Tibial artery (tissue), 4 donors: Measurements from ENCODE around the gene SEC14L5.

Source experiments
- DNase-seq, 2 donors: peaks; one replicate each; pipeline ENCODE4 v3.0.0-alpha.2; 2019
- H3K27ac ChIP-seq, 2 donors: fragments of 200-600 bp; sonication (generic) in 1 of 2; 1 replicate in 1 of 2; 2 replicates in 1 of 2; pipeline ENCODE4 v1.5.1; 2018 to 2019; ENCODE audit warnings: mild to moderate bottlenecking in 1 of 2
- H3K27me3 ChIP-seq, 2 donors: fragments of 200-600 bp; sonication (generic) in 1 of 2; one replicate each; pipeline versions ENCODE4 v1.5.1 to v1.6.0; 2016 to 2019
- H3K36me3 ChIP-seq, 3 donors: fragments of 200-600 bp; sonication (generic) in 2 of 3; one replicate each; pipeline ENCODE4 v1.5.1; 2016 to 2019; ENCODE audit warnings: mild to moderate bottlenecking in 2 of 3
- H3K4me1 ChIP-seq, 4 donors: fragments of 200-600 bp; sonication (generic) in 2 of 4; 1 replicate in 3 of 4; 2 replicates in 1 of 4; pipeline ENCODE4 v1.5.1; 2016 to 2019
- H3K4me3 ChIP-seq, 2 donors: fragments of 200-600 bp; sonication (generic) in 1 of 2; 1 replicate in 1 of 2; 2 replicates in 1 of 2; pipeline ENCODE4 v1.5.1; 2018 to 2019; ENCODE audit warnings: mild to moderate bottlenecking in 2 of 2
- H3K9me3 ChIP-seq, 3 donors: fragments of 200-600 bp; sonication (generic) in 1 of 3; one replicate each; pipeline ENCODE4 v1.5.1; 2016 to 2019
- intact Hi-C: fragments of 100-400 bp; cut with DNase I; formaldehyde crosslinking; loops from one replicate; pipeline ENCODE4 v1.15.0; 2023; ENCODE audit warnings: low total_unique reads
- TF ChIP-seq, protein P1 (sequence below), 2 experiments: fragments of 200-600 bp in 1 of 2; fragments of 450-650 bp in 1 of 2; IDR thresholded peaks; one replicate each; pipeline ENCODE4 v1.5.1; 2017 to 2019; ENCODE audit warnings: antibody characterized with exemption in 2 of 2, mild to moderate bottlenecking in 1 of 2, moderate library complexity in 1 of 2

SEC14L5 gene

GRCh38 chr16:5019775-5020174 is 61.6 kb downstream of the SEC14L5 start:
- H3K27ac ChIP-seq = no peak overlapping the region
- no peak for DNase-seq
- H3K4me1 ChIP-seq = no peaks in the 10 kb centered on the region
- H3K9me3 ChIP-seq = no peaks in the 10 kb centered on the region
- H3K36me3 ChIP-seq = peaks cover 0 to 6% (median 0%) of the 10 kb centered on the region in 3 donors
- no peak overlapping the region for H3K4me3 ChIP-seq
- peaks cover 0 to 9% of the 10 kb centered on the region in 2 donors for H3K27me3 ChIP-seq
- TF ChIP-seq, protein P1, sequence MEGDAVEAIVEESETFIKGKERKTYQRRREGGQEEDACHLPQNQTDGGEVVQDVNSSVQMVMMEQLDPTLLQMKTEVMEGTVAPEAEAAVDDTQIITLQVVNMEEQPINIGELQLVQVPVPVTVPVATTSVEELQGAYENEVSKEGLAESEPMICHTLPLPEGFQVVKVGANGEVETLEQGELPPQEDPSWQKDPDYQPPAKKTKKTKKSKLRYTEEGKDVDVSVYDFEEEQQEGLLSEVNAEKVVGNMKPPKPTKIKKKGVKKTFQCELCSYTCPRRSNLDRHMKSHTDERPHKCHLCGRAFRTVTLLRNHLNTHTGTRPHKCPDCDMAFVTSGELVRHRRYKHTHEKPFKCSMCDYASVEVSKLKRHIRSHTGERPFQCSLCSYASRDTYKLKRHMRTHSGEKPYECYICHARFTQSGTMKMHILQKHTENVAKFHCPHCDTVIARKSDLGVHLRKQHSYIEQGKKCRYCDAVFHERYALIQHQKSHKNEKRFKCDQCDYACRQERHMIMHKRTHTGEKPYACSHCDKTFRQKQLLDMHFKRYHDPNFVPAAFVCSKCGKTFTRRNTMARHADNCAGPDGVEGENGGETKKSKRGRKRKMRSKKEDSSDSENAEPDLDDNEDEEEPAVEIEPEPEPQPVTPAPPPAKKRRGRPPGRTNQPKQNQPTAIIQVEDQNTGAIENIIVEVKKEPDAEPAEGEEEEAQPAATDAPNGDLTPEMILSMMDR (IDR thresholded peaks at IDR 0.05) = no peak
- intact Hi-C loops = no loop called here

DNA sequence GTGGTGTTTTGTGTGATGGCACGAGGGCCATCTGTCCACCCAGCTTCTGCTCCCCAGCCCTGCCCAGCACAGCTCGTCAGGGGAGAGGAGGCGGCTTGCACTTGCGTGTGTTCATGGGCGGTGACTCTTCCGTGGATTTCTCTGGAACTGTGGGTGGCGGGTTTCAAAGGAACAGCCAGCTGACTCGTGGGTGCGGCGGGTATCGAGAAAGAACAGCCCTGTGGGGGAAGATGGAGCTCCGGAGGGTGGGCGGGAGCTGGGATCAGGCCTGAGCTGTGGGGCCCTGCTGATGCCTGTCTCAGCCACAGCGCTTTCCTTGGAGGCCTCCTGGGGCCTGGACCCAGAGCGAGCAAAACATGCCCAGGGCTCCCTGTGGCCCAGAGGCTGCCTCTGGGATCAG is 62.4 kb downstream of the SEC14L5 start:
- peaks cover 0 to 14% (median 0%) of the 10 kb centered on the region in 3 donors for H3K36me3 ChIP-seq
- H3K27me3 ChIP-seq = peaks cover 0 to 9% of the 10 kb centered on the region in 2 donors
- no peak overlapping the region for H3K4me3 ChIP-seq
- TF ChIP-seq, protein P1 (IDR thresholded peaks at IDR 0.05) = no peak
- DNase-seq = no peak
- no peaks in the 10 kb centered on the region for H3K4me1 ChIP-seq
- intact Hi-C loops = no loop called here
- no peaks in the 10 kb centered on the region for H3K9me3 ChIP-seq
- no peak overlapping the region for H3K27ac ChIP-seq

DNA sequence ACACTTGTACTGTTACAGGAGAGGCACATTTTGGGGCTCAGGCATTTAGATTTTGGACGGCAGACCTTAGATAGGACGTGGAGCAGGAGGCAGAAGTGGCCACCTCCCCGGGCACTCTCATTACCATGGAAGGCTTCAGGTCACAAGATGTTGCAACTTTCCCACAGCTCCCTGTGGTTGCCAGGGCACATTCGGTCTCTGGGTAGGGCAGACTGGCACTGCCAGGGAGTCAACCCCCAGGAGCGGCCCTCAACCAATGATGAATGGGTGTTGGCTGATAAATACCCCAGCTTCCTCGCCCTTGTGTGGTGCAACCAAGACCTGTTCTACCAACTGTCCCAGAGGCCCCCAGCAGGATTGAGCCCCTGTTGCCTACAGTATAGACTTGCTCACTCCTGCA is 64.4 kb downstream of the SEC14L5 start:
- intact Hi-C loops = no loop called here
- DNase-seq = no peak
- peaks cover 0 to 9% of the 10 kb centered on the region in 2 donors for H3K27me3 ChIP-seq
- H3K36me3 ChIP-seq = peaks cover 0 to 25% (median 0%) of the 10 kb centered on the region in 3 donors
- H3K27ac ChIP-seq = no peak overlapping the region
- no peaks in the 10 kb centered on the region for H3K9me3 ChIP-seq
- no peaks in the 10 kb centered on the region for H3K4me1 ChIP-seq
- TF ChIP-seq, protein P1 (IDR thresholded peaks at IDR 0.05) = no peak
- H3K4me3 ChIP-seq = no peak overlapping the region

DNA sequence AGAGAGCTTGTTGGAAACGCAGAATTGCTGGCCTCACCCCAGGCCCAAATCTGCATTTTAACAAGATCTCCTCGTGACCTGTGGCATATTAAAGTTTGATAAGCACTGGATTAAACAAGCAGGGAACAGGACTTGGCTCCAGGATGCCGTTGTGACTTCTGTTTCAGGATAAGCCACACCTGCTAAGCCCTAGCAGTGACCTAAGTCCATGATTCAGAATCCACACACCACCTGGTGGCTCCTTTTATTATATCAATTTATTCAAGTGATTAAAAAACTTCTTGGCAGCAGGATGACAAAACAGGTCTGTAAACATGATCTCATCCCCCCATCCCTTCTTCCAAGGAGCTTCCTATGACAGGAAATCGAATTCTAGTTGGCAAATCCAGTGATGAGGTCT is 66.5 kb downstream of the SEC14L5 start:
- Histone ChIP-seq H3K27ac (no peak overlapping the region), H3K9me3 (no peaks in the 10 kb centered on the region), H3K27me3 (peaks cover 0 to 9% of the 10 kb centered on the region in 2 donors), H3K4me1 (no peaks in the 10 kb centered on the region), H3K4me3 (no peak overlapping the region), H3K36me3 (peaks cover 0 to 43% (median 0%) of the 10 kb centered on the region in 3 donors)
- TF ChIP-seq, protein P1 (IDR thresholded peaks at IDR 0.05) = no peak
- intact Hi-C loops = no loop called here
- no peak for DNase-seq

- DNase-seq = no peak
- Histone ChIP-seq H3K9me3 (no peaks in the 10 kb centered on the region), H3K4me1 (no peaks in the 10 kb centered on the region), H3K36me3 (peaks cover 0 to 49% (median 0%) of the 10 kb centered on the region in 3 donors), H3K27me3 (peaks cover 0 to 9% of the 10 kb centered on the region in 2 donors), H3K4me3 (no peak overlapping the region), H3K27ac (no peak overlapping the region)
- TF ChIP-seq, protein P1 (IDR thresholded peaks at IDR 0.05) = no peak
- intact Hi-C loops = no loop called here
Measured at GRCh38 chr16:5025171-5025632, 67.1 kb downstream of the SEC14L5 start.

GRCh38 chr16:5026664-5027063 is 68.5 kb downstream of the SEC14L5 start:
- Histone ChIP-seq H3K4me3 (no peak overlapping the region), H3K27me3 (peaks cover 0 to 7% of the 10 kb centered on the region in 2 donors), H3K4me1 (no peaks in the 10 kb centered on the region), H3K27ac (no peak overlapping the region), H3K36me3 (peaks cover 0 to 62% (median 0%) of the 10 kb centered on the region in 3 donors), H3K9me3 (no peaks in the 10 kb centered on the region)
- TF ChIP-seq, protein P1 (IDR thresholded peaks at IDR 0.05) = no peak
- DNase-seq = no peak
- intact Hi-C loops = no loop called here
